Activated CD4-positive, CD25-positive, alpha-beta regulatory T cell (primary cell): ENCODE measurements around the gene RORB.

Experiments
- DNase-seq, 4 experiments: peaks; one replicate each; lab custom pipeline; 2025; lab: John Stamatoyannopoulos, UW

Gene RORB

DNA sequence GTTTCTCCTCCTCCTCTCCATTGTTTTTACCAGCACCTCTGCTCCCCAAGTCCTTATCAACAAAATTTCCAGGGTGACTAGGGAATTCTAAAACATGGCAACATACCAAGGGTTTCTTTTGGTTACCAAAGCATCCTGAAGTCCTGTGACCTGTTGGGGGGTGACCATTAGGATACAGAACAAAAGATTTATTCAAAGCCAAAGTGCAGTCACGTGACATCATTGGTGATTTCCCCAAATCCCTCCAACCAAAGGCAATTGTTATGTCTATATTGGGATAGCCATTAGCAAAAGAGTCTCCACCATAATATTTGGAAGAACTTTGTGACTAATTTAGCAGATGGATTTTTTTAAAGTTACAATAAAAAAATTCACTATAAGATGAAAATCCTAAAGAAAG, 222.2 kb downstream of the RORB start:
- DNase-seq, result no peak

- no peak for DNase-seq
These were observed 224.8 kb downstream of the RORB start for GRCh38 chr9:74721696-74722660.

DNA sequence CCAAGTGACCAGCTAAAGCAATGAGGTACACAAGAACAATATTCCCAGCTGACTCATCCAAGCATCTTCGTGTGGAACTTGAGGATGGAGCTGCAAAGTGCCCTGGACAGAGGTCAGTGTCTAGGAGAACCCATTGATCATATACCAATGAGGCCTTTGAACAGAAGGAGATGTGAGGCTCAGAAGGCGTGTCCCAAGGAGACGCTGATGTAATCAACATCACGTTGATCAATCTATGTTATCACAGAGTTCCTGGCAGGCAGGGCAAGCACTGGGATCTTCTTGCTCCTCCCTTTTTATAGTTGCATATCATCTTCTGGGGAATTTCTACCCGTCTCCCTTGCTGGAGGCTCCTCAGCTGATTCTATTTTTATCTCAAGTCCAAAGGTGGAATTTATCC, 227.2 kb downstream of the RORB start:
- DNase-seq, result no peak

DNA sequence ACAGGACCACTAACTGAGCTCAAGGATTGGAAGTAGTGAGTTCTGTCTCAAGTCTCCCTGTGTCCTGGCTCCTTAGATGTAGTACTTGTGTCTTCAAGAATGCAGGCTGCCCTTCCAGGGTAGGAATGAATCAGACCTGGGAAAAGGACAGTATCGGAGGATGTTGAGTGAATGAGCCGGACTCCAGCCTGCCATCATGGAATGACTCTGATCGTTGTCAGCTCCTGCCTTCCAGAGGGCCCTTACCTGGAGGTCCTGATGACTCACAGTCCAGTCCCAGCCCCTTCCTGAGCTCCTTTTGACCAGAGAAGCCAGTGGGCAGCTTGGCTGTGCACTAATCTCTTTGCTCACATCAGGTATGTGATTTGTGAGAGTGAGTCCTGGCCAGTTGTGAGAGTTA, 229.4 kb downstream of the RORB start:
- no peak for DNase-seq

DNA sequence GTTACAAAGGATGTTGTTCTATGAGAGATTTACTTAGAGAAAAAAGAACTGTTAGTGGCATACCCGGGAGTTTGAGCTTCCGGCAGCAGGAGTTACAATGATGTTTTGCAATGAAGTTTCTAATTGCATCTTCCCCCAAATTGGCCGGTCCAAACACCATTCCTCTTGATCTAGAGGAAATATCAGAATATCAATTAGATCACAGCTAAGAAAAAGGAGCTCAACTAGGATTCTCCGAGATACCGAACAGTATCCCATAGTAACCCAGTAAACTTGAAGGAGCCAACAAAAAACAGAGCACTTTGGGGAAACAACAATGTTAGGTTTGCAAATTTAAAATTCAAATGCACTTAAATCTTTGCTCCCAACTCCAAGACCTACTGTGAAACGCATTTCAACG, 231.0 kb downstream of the RORB start:
- no peak for DNase-seq

DNA sequence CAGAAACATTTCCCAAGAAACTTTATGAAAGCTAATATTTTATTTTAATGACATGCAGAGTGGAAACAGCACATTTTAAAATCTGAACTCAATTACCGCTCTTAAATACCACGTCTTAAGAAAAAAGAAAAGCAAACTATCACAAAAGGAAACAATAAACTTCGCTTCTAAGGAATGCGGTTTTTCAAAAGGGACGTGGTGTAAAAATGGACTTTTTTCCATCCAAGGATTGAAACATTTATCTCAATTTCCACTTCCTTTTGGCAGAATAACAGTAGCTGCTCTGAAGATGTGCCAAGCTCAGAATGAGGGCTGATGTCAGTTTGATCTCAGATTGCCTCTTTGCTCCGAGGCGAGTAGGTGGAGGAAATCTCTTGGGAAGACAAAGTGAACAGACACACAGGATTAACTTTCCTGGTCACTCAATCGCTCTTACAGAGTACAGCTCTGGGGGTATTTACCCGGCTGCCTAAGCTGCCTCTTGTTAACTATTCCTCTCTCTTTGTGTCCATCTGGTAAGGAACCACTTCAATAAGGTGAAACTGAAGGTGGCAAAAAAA, 232.1 kb downstream of the RORB start:
- no peak for DNase-seq

GRCh38 chr9:74735761-74736160, 238.6 kb downstream of the RORB start:
- DNase-seq, result no peak

GRCh38 chr9:74736646-74737045, 239.5 kb downstream of the RORB start:
- no peak for DNase-seq

DNA sequence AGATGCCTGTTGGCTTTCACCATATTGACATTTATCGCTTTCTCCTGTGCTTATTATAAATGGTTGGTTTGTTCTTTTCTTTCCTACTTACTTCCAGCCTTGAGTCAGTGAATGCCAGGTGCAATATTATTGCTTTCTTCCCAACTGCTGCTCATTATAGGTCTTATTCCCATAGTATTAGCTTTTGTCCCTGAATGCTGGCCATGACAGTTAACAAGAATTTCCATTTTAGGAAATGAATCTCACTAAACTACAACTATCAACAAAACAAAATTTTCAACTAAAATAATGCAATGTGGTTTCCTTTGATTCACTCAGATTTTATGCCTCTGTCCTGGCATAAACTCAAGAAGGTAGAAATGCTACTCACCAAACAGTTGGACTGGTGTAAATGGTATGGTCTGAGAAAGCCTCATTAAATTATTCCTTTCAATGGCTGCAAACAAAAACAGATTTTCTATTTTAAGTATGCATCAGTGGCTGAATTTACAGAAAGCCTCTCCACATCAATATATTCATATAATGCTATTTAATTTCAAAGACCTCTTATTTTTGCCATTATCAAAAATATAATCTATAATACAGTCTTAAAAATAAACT, 245.2 kb downstream of the RORB start:
- DNase-seq, result no peak
